Kidney (tissue), 14 donors: ENCODE data around the gene PTPRC. TPM values are rescaled to one million over a fixed set of nuclear protein-coding genes. Genes with fewer than 3 reads are reported as not detected.

Experiments
- DNase-seq, 5 donors: peaks; one replicate each; pipeline ENCODE4 v3.0.0-alpha.2; 2013 to 2020
- FAIRE-seq: peaks from 2 replicates; lab custom pipeline; 2012; peaks lifted over from hg19 to GRCh38; lab: Jason Lieb, UNC
- H3K27ac ChIP-seq, 2 donors: one replicate each; pipeline ENCODE4 v1.7.0; 2013; ENCODE audit warnings: low read depth in 2 of 2, low read length in 2 of 2, inconsistent platforms in 1 of 2
- H3K27me3 ChIP-seq: one replicate; pipeline ENCODE4 v1.7.1; 2013; ENCODE audit warnings: low read length, inconsistent platforms; ENCODE audit not compliant: control insufficient read depth, insufficient read depth
- H3K36me3 ChIP-seq, 3 donors: one replicate each; pipeline versions ENCODE4 v1.7.0 to v1.7.1; 2013; ENCODE audit warnings: low read length in 3 of 3, control low read depth in 1 of 3, inconsistent platforms in 1 of 3; ENCODE audit not compliant: insufficient read depth in 3 of 3, control insufficient read depth in 2 of 3
- H3K4me1 ChIP-seq, 3 donors: one replicate each; pipeline versions ENCODE4 v1.7.0 to v1.7.1; 2013; ENCODE audit warnings: low read length in 3 of 3, inconsistent platforms in 1 of 3, low read depth in 1 of 3; ENCODE audit not compliant: control insufficient read depth in 2 of 3, insufficient read depth in 2 of 3
- H3K4me3 ChIP-seq, 3 donors: one replicate each; pipeline versions ENCODE4 v1.7.0 to v1.8.1; 2013; ENCODE audit warnings: low read length in 3 of 3, control low read depth in 1 of 3, inconsistent platforms in 1 of 3
- H3K9ac ChIP-seq, 3 donors: one replicate each; pipeline versions ENCODE4 v1.7.0 to v1.7.1; 2013; ENCODE audit warnings: low read length in 3 of 3, control low read depth in 1 of 3, inconsistent platforms in 1 of 3
- H3K9me3 ChIP-seq, 3 donors: one replicate each; pipeline versions ENCODE4 v1.7.0 to v1.7.1; 2013; ENCODE audit warnings: low read length in 3 of 3, control low read depth in 1 of 3, inconsistent platforms in 1 of 3; ENCODE audit not compliant: control insufficient read depth in 2 of 3, insufficient read depth in 1 of 3
- CTCF ChIP-seq: IDR thresholded peaks from 3 replicates; pipeline ENCODE4 v1.5.1; 2012; ENCODE audit warnings: mild to moderate bottlenecking, moderate library complexity, borderline replicate concordance; ENCODE audit not compliant: insufficient read depth; ENCODE audit errors: extremely low read depth
- intact Hi-C: fragments of 100-400 bp; cut with DNase I; formaldehyde crosslinking; loops from one replicate; pipeline ENCODE4 v1.11.1; 2022
- polyA plus RNA-seq: library from polyadenylated mRNA; stranded (reverse); fragments of 350-450 nt; fragmentation: Illumina TruSeq; extraction: RNeasy Lipid Tissue Mini Kit (QIAGEN cat#74804); gene quantifications from one replicate; pipeline ENCODE4 v1.2.3, GENCODE V29; 2014; ENCODE audit warnings: low read depth, low replicate concordance; ENCODE audit not compliant: insufficient read depth
- total RNA-seq: library from RNA; stranded (reverse); fragmentation: NEBNext Ultra II Directional; extraction: Animal tissue kit (Norgen Biotek cat#: 25700); gene quantifications from one replicate; pipeline ENCODE4 v1.2.1, GENCODE V29; 2021
- donor health status: control.
- donor health status: control.
- donor health status: control.
- donor health status: control.
- donor health status: control.
- donor health status: DM: yes; HTN: yes; CAD: no.
- donor health status: Normal renal cell carcinoma (clear cell type).

PTPRC gene
- total and polyA plus RNA-seq, 2 donors from 2014 or later, result 1.4 to 60.2 TPM

GRCh38 chr1:198734323-198735008 is 95.6 kb downstream of the PTPRC start:
- H3K27ac ChIP-seq, result no peak overlapping the region
- H3K9ac ChIP-seq, result no peak overlapping the region
- no peaks in the 10 kb centered on the region for H3K36me3 ChIP-seq
- no peak overlapping the region for H3K4me3 ChIP-seq
- intact Hi-C loops, result no loop called here
- no peaks in the 10 kb centered on the region for H3K27me3 ChIP-seq
- DNase-seq (peak in 2 of 5 donors; percentile 29 to 49), FAIRE-seq (no peak)
- H3K9me3 ChIP-seq, result peaks cover 0 to 4% (median 0%) of the 10 kb centered on the region in 3 donors
- no peak for TF ChIP-seq CTCF
- H3K4me1 ChIP-seq, result no peaks in the 10 kb centered on the region

DNA sequence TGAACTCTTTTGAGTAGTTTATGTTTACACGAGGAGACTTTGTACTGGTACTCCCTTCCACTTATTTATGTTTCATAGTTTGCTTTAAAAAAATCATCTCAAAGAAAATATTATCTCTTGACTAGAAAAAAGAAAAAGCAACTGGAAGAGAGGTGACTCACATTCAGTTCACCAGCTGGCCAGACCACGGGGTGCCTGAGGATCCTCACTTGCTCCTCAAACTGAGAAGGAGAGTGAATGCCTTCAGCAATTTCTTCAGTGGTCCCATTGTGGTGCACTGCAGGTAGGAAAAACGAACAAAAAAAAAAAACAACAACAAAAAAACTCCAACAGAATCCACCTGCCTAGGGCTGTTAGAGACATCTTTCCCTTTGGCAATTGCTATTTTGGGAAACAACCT is 102.9 kb downstream of the PTPRC start:
- Histone ChIP-seq H3K36me3 (no peaks in the 10 kb centered on the region), H3K27ac (no peak overlapping the region), H3K9ac (no peak overlapping the region), H3K27me3 (no peaks in the 10 kb centered on the region), H3K4me1 (no peaks in the 10 kb centered on the region), H3K9me3 (peaks cover 0 to 4% (median 0%) of the 10 kb centered on the region in 3 donors), H3K4me3 (no peak overlapping the region)
- DNase-seq, result no peak
- intact Hi-C loops, result no loop called here
- TF ChIP-seq CTCF, result no peak
- no peak for FAIRE-seq

GRCh38 chr1:198747127-198747526 is 108.3 kb downstream of the PTPRC start:
- H3K36me3 ChIP-seq, result no peaks in the 10 kb centered on the region
- no peak overlapping the region for H3K27ac ChIP-seq
- no peaks in the 10 kb centered on the region for H3K9me3 ChIP-seq
- no peaks in the 10 kb centered on the region for H3K4me1 ChIP-seq
- no peaks in the 10 kb centered on the region for H3K27me3 ChIP-seq
- TF ChIP-seq CTCF, result no peak
- H3K4me3 ChIP-seq, result no peak overlapping the region
- intact Hi-C loops, result no loop called here
- DNase-seq (no peak), FAIRE-seq (no peak)
- H3K9ac ChIP-seq, result no peak overlapping the region
